CD4-positive, alpha-beta T cell treated with Interleukin-15 for 1 hour (primary cell): ENCODE results near the gene CDK14.

Source experiments
- DNase-seq: peaks from one replicate; pipeline ENCODE4 v3.0.0-alpha.2; 2020

CDK14 gene

DNA sequence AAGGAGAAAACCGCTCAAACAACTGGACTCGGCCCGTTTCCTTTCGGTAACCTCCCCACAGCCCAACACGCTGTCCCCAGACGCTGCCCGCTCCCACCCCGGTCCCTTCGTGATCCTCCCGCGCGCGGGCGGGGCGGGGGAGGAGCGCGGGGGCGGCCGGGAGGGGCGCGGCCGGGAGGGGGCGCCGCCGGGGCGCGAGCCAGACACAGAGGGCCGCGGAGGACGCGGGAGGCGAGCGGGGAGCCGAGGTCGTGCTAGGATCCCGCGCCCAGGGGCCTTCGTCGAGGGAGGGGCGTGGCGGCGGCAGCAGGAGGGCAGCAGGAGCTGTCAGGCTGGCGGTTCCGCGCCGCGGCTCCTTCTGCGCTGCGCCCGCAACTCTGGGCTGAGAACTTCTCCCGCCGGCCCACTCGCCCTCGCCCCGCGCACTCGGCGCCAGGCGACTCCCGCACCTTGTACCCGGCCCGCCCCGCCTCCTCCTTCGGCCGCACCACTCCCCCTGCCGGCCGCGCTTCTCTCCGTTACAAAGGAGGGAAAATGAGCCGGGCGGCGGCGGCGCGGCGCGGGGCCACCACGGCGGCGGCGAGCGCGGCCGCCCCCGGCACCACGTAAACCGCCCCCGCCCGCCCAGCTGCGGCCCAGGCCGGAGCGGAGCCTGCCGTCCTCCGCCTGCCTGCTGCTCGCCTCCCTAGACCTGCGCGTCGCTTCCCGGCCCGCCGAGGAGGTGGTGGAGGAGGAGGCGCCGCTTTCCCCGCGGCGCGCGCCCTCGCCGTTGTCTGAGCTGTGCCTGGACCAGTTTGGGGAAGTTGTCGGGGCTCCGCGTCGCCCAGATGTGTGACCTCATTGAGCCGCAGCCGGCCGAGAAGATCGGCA is at the start of gene CDK14:
Gene CDK14, plus strand, starts transcription at position 521 of the 870 bp plus-strand sequence. Its CDS starts 307 bp downstream, at position 828.
- peak; percentile 82 for DNase-seq

DNA sequence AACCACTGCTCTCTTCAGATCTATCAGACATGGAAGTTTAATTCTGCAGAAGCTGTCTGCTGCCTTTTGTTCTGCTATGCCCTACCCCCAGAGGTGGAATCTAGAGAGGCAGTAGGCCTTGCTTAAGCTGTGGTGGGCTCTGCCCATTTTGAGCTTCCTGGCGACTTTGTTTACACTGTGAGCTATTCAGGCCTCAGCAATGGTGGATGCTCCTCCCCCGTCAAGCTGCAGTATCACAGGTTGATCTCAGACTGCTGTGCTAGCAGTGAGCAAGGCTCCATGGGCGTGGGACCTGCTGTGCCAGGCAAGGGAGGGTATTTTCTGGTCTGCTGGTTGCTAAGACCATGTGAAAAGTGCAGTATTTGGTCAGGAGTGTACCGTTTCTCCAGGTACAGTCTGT is 45.1 kb upstream of the CDK14 start:
- no peak for DNase-seq

DNA sequence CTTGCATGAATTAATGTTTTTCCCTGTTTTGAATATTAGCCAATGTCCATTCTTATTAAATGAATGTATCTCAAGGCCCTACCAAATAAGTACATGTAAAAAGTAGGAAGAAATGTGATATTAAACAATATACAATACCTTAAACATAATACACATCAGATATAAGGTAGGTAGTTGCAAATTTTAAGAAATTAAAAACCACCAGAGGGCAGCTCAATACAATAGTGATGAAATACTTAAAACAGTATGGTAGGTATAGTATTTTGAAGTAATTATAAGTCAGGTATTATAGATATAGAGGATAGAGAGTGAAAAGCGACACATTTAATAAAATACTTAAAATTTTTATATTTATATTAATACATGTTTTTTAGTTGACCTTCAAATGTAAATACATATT is 43.6 kb upstream of the CDK14 start:
- DNase-seq: no peak

DNA sequence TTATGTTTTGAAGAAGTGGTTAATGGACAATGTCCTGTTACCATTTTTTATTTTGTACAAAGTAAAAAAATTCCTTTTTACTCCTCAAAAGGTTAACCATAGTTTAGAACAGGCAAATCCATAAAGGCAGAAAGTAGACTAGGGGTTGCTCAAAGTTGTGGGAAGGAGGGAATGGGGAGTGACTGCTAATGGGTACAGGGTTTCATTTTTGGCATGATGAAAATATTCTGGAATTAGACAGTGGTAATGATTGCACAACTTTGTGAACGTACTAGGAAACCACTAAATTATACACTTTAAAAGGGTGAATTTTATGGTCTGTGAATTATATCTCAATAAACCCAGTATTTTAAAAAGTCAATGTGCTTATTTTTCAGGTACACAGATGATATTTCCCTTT is 35.4 kb upstream of the CDK14 start:
- no peak for DNase-seq

DNA sequence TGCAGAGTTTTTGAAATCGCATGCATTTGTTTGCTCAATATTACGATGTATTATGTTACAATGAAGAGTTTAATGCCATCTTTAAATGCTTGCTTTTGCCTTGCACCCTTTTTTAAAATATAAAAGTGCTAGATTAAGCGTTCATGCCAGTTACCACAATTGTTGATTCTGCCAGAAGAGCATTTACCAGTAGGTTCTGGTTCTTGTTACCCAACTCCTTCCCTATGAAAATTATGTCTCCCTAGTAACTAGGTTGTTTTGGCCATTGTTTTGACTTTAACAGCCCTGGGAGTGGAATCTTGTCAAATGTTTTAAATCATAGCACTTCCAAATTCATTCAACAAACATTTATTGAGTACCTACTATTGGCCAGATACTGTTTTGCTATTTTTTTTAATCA is 32.8 kb upstream of the CDK14 start:
- no peak for DNase-seq

DNA sequence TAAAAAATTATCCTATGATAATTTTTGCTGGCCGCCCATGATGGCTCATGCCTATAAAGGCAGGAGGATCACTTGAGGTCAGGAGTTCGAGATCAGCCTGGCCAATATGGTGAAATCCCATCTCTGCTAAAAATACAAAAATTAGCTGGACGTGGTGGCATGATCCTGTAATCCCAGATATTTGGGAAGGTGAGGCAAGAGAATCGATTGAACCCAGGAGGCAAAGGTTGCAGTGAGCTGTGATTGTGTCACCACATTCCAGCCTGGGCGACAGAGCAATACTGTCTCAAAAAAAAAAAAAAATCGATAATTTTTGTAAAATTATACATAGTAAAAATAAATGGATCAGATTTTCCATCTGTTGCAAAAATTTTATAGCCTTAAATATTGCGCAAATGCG is 31.7 kb upstream of the CDK14 start:
- DNase-seq: no peak

DNA sequence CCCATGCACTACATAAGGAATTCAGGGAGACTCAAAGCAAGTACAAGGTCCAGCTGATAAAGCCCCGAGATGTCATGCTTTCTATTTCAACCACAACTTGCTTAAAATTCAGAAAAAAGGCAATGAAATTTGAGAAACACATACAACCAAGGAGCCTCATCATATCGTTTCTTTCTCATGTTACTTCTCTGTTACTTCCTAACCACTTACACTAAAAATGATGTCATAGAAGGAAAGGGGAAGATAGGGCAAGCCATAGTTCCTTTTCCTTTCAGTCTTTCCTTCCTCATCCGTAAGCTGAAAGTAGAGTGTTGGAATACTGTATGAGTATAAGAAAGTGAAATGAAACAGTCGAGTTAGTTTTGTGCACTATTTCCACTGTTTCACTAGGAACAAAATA is 27.9 kb upstream of the CDK14 start:
- no peak for DNase-seq

DNA sequence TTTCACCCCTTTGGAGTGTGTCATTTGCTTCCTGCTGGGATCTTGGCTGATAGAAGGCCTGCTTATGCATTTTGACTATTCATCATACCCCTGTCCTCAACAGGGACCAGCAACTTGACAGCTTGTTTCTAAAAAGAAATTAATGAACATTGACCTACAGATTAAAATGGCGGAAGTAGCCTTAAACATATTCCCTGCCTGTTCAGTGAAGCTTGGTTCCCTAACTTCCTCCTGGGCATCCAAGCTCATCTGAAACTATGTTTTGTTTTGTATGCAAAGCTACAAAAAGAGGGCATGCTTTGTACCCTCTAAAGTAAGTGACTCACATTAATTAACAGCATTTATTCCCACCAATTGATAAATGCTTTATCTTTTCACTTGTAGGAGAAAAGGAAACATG is 26.8 kb upstream of the CDK14 start:
- no peak for DNase-seq

DNA sequence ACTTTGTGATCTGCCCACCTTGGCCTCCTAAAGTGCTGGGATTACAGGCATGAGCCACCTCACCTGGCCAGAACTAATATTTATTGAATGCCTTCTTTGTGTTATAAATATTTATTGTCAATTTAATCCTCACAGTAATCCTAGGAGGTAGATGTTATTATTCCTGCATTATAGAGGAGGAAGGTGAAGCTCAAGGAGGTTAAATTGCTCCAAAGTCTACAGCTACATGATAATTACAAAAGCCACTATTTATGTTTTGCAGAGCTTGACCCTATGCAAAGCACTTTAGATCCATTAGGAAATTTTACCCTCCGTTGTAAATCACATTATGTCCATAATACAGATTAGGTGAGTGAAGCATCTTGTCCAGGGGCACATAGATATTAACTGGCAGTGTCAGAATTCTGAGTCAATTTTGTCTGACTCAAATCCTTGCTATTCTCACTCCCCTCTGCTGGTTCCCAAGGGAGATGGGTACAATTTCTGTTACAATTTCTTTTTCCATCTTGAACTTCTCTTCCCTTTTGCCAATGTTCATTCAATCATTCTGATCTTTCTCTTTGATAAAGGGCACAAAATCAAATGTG is 25.7 kb upstream of the CDK14 start:
- no peak for DNase-seq

DNA sequence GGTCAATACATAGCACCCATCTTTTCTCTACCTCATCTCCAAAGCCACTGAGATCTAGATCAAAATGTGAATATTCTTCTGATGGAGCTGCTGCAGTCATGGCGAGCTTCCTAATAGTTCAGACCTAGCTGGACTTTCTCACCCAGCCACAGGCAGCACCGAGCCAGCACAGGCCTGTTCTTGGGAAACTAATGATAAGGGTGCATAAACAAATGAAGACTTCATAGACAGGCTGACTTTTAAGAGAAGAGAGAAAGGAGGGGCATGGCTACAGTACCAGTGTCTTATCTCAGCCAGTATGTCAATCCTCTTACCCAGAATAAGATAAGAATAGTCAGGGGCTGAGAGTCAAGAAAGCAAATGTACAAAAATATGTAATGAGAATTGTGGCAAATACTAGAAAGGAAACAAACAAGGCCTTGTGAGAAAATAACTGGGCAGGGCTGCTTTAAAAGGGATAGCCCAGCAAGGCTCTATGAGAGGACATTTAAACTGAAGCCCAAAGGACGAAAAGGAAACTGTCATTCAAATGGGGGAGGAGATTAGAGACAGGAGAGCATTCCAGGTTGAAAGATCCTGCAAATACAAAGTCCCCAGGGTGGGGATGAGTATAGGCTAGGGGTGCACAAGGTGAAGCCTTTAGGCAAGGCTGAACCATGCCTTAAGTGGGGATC is 21.8 kb upstream of the CDK14 start:
- no peak for DNase-seq

DNA sequence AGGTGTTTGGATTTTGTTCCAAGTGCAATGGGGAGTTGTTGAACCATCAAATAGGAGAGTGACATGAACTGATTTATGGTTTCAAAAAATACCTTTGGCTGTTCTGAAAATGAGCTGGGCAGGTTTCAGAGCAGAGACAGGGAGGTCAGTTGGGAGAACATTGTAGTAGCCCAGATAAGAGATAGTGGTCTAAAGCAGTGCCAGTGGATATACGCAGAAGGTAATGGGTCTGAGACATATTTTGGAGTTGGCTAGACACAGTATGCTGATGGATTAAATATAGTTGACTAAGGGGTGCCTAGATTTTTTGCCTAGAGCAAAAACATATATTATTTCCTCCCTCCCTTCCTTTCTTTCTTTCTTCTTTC is 21.3 kb upstream of the CDK14 start:
- DNase-seq: no peak

DNA sequence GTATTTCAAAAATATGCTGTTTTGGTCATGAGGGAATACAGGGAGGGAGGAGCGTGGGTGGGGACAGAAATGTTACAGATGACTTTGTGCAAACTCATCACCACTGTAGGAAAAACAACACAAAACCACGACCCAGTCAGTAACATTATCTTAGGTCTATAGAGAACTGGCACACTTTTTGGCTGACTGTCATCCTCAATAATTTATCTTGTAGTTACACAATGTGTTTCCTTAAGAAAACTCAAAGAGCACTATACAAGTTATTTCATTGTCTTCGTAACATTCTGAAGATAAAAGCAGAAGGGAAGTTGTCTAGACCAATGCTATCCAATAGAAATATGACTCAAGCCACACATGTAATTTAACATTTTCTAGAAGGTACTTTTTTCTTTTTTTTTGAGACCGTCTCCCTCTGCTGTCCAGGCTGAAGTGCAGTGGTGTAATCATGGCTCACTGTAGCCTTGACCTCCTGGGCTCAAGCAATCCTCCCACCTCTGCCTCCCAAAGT is 16.9 kb upstream of the CDK14 start:
- no peak for DNase-seq

DNA sequence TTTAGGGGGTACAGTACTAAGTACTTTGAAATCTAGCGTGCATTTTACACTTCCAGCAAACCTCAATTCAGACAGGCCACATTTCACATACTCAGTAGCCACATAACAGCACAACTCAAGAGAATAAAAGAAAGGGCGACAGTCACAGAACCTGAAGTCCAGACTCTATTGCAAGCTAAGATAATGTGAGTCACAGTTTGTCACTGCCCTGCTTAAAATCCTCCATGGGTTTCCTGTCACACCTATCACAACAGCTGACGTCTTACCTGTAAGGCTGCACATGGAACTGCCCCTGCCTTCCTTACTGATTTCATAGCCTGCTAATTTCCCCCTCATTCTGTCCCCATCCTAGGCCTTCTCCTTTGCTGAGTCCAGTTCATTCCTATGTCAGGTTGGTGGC is 16.1 kb upstream of the CDK14 start:
- DNase-seq: no peak

DNA sequence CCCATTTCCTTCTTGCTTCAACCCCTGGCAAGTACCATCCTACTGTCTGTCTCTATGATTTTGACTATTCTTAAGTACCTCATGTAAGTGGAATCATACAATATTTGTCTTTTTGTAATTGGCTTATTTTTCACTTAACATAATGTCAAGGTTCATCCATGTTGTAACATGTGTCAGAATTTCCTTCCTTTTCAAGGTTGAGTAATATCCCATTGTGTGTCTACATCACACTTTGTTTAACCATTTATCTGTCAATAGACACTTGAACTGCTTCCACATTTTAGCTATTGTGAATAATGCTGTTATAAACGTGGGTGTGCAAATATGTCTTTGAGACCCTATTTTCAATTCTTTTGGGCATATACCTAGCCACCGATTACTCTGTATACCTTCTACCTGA is 14.0 kb upstream of the CDK14 start:
- no peak for DNase-seq

DNA sequence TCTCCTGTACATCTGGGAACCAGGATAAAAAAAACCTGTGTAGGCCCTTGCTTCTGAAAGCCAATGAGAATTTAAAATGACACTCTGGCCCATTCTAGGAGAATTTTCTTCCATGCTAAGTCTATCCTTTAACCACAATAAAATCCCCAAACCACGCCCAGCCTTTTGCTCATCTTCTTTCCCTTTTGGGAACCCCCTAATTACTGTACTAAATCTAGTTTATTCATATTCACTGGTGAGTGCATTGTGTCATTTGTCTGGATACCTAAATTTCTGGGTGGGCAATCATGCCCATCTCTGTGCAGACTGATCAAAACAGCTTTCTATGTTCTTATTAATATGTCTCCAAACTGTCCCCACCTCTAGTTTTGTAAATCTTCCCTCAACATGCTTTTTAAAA is 11.7 kb upstream of the CDK14 start:
- no peak for DNase-seq

DNA sequence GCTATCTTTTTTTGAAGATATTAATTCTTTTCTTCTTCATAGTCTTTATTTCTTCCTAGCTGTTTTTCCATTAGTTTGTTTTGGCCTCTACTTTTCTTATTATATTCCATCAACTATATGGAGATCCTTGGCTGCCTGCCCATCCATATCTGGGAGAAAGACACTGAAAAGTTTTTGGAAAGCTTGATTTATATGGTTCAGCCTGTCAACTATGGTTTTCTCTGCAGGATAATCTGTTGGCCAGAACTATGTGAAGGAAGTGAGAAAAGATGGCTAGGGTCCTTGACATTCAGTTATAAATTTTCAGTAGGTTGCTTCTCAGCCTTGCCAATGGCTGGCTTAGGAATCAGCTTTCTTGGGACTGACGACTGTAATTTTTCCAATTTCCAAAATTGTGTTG is 10.0 kb upstream of the CDK14 start:
- no peak for DNase-seq

DNA sequence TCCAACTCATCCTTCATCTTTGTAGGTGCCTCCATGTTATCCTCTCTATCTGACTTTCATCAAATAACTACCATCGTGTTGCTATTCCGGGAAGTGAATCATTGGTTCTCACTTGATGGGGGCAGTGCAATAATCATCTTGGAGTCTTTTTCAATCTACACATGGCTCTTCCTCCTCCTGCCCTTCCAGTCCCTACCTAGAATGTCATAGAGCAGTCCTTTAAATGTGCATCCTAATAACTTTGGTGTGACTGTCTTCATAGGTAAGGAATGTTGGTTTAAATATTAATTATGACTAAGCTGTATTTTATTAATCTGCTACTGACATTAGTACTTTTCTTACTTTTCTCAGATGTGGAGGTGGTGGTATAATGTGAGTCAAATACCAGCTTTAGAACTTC is 8.4 kb upstream of the CDK14 start:
- no peak for DNase-seq

DNA sequence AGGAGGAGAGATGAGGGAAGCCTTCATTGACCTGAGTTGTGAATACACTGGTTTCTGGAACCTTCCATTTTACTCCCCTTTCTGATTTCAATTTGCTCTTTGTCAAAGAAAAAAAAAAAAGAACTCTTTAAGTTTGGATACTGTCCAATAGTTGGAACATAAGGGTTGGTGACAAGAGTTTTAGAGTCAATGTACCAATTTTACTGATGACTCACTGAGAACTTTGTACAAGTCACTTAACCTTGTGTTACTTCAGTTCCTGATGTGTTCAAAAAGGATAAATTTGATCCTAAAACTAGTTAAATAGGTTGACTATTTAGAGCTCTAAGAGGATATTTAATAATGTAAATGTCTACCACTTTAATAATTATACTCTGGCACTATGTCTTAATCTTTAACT is 4.1 kb upstream of the CDK14 start:
- no peak for DNase-seq

DNA sequence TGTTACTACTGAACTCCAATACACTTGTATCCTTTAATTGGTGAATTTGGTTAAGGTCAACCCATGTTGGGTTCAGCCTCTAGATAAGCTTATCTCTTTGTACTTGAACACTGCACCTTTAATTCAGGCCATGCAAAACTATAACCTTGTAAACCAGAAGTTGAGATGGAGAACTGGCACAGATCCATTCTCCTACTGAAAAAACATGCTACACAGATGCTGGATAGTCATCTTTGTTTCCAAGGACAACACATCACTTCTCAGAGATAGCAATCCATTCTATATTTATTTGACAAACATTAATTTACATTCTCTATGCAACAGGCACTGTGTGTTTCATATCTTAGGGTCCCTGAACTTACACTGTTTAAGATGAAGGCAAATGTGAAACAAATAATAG is 2.9 kb upstream of the CDK14 start:
- no peak for DNase-seq

DNA sequence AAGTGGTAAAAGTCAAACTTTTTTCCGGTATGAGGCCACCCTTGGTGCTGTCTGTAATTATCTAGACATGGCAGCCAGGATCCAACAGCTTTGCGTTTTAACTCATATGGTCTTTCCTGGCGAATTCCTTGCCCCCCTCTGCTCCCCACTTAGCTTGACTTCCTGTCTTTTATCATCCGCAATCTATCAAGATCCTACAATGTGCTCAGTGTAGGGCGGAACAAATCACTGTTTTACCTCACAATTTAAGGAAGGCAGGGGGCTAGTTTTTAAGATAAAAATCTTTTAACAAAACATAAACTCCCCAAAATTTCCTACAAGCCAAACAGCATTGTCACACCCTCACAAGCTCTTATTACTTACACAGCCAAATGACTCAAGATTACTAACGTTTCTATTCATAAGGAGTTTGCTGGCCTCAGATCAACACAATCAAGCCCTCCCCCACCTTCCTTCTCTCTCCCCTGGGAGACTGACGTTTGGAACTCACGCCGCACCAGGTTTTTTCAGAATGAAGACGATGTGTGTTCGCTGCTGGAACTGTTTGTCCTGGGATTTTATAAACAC is 1.3 kb upstream of the CDK14 start:
- DNase-seq: no peak

DNA sequence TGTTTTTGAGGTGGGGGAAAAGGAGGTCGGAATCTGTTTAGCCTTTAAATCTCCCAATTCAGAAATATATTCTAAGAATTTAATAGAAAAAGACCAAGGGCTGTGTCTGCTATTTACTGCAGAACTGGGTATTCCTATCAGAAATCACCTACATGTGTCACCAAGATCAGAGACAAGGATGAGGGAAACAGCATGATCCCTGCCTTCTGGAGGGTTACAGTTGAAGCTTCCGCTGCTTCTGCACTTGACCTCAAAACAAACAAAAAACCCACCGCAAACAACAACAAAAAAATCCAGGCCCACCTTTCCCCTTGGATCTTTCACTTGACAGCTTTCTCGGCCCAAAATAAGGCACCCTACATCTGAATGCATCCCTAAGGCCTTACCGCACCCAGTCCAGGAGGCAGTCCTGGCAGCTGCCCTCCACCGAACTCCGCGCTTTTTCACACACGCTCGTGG is 750 bp upstream of the CDK14 start:
- no peak for DNase-seq

DNA sequence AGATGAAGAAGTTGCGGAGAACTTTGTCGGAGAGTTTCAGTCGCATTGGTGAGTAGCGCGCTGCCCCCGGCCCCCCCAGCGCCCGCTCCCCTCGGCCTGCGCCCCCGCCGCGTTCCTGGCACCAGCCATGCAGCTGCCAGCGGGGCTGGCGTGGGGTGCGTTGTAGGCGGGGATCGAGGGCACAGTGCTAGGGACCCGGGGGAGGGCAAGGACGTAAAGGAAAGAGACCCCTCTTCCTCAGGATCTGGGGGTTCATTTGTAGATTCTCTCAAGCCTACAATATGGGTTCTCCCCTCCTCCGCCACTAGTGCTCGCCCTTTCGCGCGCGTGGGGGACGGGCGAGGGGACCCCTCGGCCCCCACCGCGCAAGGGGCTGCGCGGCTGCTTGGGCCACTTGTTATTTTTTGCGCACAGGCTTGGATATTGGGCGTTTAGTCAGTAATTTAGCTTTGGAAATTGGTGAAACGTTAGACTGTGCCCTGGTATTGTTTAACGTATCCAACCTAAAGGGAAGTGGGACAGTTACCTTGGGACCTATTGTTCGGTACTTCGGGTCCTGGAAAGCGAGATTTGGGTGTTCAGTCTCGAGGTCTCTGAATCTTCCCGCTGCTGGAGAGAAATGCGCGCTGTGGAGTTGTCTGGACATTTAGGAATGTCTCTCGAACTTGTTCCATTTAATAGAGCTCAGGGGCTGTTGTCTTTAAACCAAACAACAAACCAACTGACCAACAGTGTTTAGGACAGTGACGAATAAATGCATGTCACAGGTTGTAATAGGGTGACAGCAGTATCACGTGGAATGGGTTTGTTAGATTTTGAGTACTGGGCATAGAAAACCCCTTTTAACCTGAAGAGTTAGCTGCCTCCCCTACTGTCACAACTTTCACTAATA is 796 bp downstream of the CDK14 start:
- DNase-seq: no peak
